SKM-1 treated with dmso at 0.1 percent for 144 hours (cell line): ENCODE results near the gene ABCG4.
A peak's percentile ranks its signal among the peaks of the same experiment; 100 is the strongest.
"Not testable (repeated sequence)": the region's sequence is repeated elsewhere in the genome, so short reads cannot be mapped to it uniquely, and the experiment has no call there.

Experiments
- DNase-seq: peaks from one replicate; lab custom pipeline; 2025; ENCODE audit not compliant: unreplicated experiment; lab: John Stamatoyannopoulos, UW

The ABCG4 gene

GRCh38 chr11:119115484-119116234 lies 33.2 kb upstream of the ABCG4 start:
- no peak for DNase-seq

- no peak for DNase-seq
Observed at GRCh38 chr11:119116235-119116594, 32.6 kb upstream of the ABCG4 start.

- DNase-seq, result no peak
Observed at GRCh38 chr11:119116601-119117000, 32.3 kb upstream of the ABCG4 start.

- DNase-seq, result no peak
Observed at GRCh38 chr11:119117004-119117706, 31.7 kb upstream of the ABCG4 start.

- DNase-seq, result no peak
Observed at GRCh38 chr11:119118227-119118626, 30.6 kb upstream of the ABCG4 start.

GRCh38 chr11:119118946-119119345 lies 29.9 kb upstream of the ABCG4 start:
- DNase-seq, result no peak

- DNase-seq, result no peak
Observed at GRCh38 chr11:119120639-119121007, 28.2 kb upstream of the ABCG4 start.

GRCh38 chr11:119121008-119121810 lies 27.6 kb upstream of the ABCG4 start, which contains the start of gene HINFP:
Gene HINFP (plus strand): TSS chr11:119121580. CDS start chr11:119126945, 5,365 bp downstream.
- peak; percentile 99 for DNase-seq

- DNase-seq, result no peak
Observed at GRCh38 chr11:119121811-119122124, 27.1 kb upstream of the ABCG4 start.

GRCh38 chr11:119125821-119126220 lies 23.0 kb upstream of the ABCG4 start:
- no peak for DNase-seq

- no peak for DNase-seq
Observed at GRCh38 chr11:119126675-119127268, 22.1 kb upstream of the ABCG4 start.

GRCh38 chr11:119130662-119131061 lies 18.2 kb upstream of the ABCG4 start:
- no peak for DNase-seq

GRCh38 chr11:119134389-119134978 lies 14.4 kb upstream of the ABCG4 start:
- peak; percentile 47 for DNase-seq

GRCh38 chr11:119139276-119139675 lies 9.6 kb upstream of the ABCG4 start:
- DNase-seq, result not testable (repeated sequence)

GRCh38 chr11:119144825-119145486 lies 3.9 kb upstream of the ABCG4 start:
- peak; percentile 70 for DNase-seq

GRCh38 chr11:119145551-119145950 lies 3.3 kb upstream of the ABCG4 start:
- no peak for DNase-seq

GRCh38 chr11:119147604-119148333 lies 1.1 kb upstream of the ABCG4 start:
- no peak for DNase-seq

- DNase-seq, result no peak
Observed at GRCh38 chr11:119148720-119149017, 183 bp upstream of the ABCG4 start.

GRCh38 chr11:119149786-119150275 lies 979 bp downstream of the ABCG4 start:
- no peak for DNase-seq

- no peak for DNase-seq
Observed at GRCh38 chr11:119152043-119152442, 3.2 kb downstream of the ABCG4 start.
